Nephron (organoid): Measurements from ENCODE around the gene BRICD5.

ENCODE experiments used
- H3K27ac Mint-ChIP-seq, 3 experiments: 2 replicates each; pipeline ENCODE4 v1.8.0; 2020; ENCODE audit warnings: mixed read lengths in 3 of 3, mild to moderate bottlenecking in 2 of 3, moderate library complexity in 1 of 3
- H3K27me3 Mint-ChIP-seq: 2 replicates; pipeline ENCODE4 v1.8.0; 2021; ENCODE audit warnings: low read depth, mild to moderate bottlenecking, moderate library complexity, mixed read lengths
- H3K36me3 Mint-ChIP-seq: 2 replicates; pipeline ENCODE4 v1.8.0; 2020; ENCODE audit warnings: low read depth, mixed read lengths
- H3K4me1 Mint-ChIP-seq: 2 replicates; pipeline ENCODE4 v1.8.0; 2020; ENCODE audit warnings: mixed read lengths
- H3K4me3 Mint-ChIP-seq, 3 experiments: 2 replicates each; pipeline ENCODE4 v1.8.0; 2020; ENCODE audit warnings: mild to moderate bottlenecking in 3 of 3, mixed read lengths in 3 of 3, moderate library complexity in 2 of 3
- H3K9me3 Mint-ChIP-seq: 2 replicates; pipeline ENCODE4 v1.8.0; 2020; ENCODE audit warnings: mixed read lengths
- CTCF ChIP-seq, 3 experiments: fragments of 200-600 bp; sonication (generic); IDR thresholded peaks; one replicate each; pipeline ENCODE4 v1.5.0; 2021; ENCODE audit warnings: antibody characterized with exemption in 3 of 3; ENCODE audit not compliant: unreplicated experiment in 3 of 3

Gene BRICD5

GRCh38 chr16:2238150-2238837 lies 27.6 kb upstream of the BRICD5 start:
- peaks cover 4% of the 10 kb centered on the region for H3K36me3 Mint-ChIP-seq
- H3K9me3 Mint-ChIP-seq, result no peaks in the 10 kb centered on the region
- peaks cover 37% of the 10 kb centered on the region for H3K27me3 Mint-ChIP-seq
- no peak overlapping the region for H3K27ac Mint-ChIP-seq
- no peak for TF ChIP-seq CTCF (IDR thresholded peaks at IDR 0.05; ENCODE audit: unreplicated experiment in 3 of 3)
- H3K4me1 Mint-ChIP-seq, result no peaks in the 10 kb centered on the region
- no peak overlapping the region for H3K4me3 Mint-ChIP-seq

- no peaks in the 10 kb centered on the region for H3K4me1 Mint-ChIP-seq
- H3K27me3 Mint-ChIP-seq, result peaks cover 37% of the 10 kb centered on the region
- H3K36me3 Mint-ChIP-seq, result peaks cover 4% of the 10 kb centered on the region
- peak overlapping the region in 1 of 3 experiments; percentile 29 for H3K4me3 Mint-ChIP-seq
- H3K27ac Mint-ChIP-seq, result no peak overlapping the region
- no peak for TF ChIP-seq CTCF (IDR thresholded peaks at IDR 0.05; ENCODE audit: unreplicated experiment in 3 of 3)
- no peaks in the 10 kb centered on the region for H3K9me3 Mint-ChIP-seq
Observed at GRCh38 chr16:2237493-2238149, 27.0 kb upstream of the BRICD5 start.

GRCh38 chr16:2237102-2237482 lies 26.4 kb upstream of the BRICD5 start:
- H3K9me3 Mint-ChIP-seq, result no peaks in the 10 kb centered on the region
- peak overlapping the region in 1 of 3 experiments; percentile 48 for H3K4me3 Mint-ChIP-seq
- H3K27ac Mint-ChIP-seq, result no peak overlapping the region
- no peaks in the 10 kb centered on the region for H3K36me3 Mint-ChIP-seq
- H3K27me3 Mint-ChIP-seq, result peaks cover 37% of the 10 kb centered on the region
- no peaks in the 10 kb centered on the region for H3K4me1 Mint-ChIP-seq
- no peak for TF ChIP-seq CTCF (IDR thresholded peaks at IDR 0.05; ENCODE audit: unreplicated experiment in 3 of 3)

- no peaks in the 10 kb centered on the region for H3K36me3 Mint-ChIP-seq
- no peak for TF ChIP-seq CTCF (IDR thresholded peaks at IDR 0.05; ENCODE audit: unreplicated experiment in 3 of 3)
- no peak within 1 kb of the TSS for H3K27ac Mint-ChIP-seq
Observed at GRCh38 chr16:2236337-2237101, 25.9 kb upstream of the BRICD5 start, which contains the start of gene DNASE1L2. Gene DNASE1L2, plus strand, starts transcription at chr16:2236444. Its CDS starts 373 bp downstream, at chr16:2236817.

GRCh38 chr16:2235695-2236336 lies 25.2 kb upstream of the BRICD5 start:
- H3K4me1 Mint-ChIP-seq, result no peaks in the 10 kb centered on the region
- no peak overlapping the region for H3K27ac Mint-ChIP-seq
- no peaks in the 10 kb centered on the region for H3K36me3 Mint-ChIP-seq
- H3K4me3 Mint-ChIP-seq, result no peak overlapping the region
- TF ChIP-seq CTCF (IDR thresholded peaks at IDR 0.05; ENCODE audit: unreplicated experiment in 3 of 3), result no peak
- H3K27me3 Mint-ChIP-seq, result peaks cover 37% of the 10 kb centered on the region
- no peaks in the 10 kb centered on the region for H3K9me3 Mint-ChIP-seq

More at GRCh38 chr16:2236337-2237101, 25.9 kb upstream of the BRICD5 start, which contains the start of gene DNASE1L2:
- Mint-ChIP-seq H3K9me3 (no peaks in the 10 kb centered on the region), H3K4me3 (peak within 1 kb of the TSS in 1 of 3 experiments; percentile 48), H3K4me1 (no peaks in the 10 kb centered on the region), H3K27me3 (peaks cover 37% of the 10 kb centered on the region)
